Measurements from ENCODE around the gene RASSF1. TPM values are rescaled to one million over a fixed set of nuclear protein-coding genes. Genes with fewer than 3 reads are reported as not detected.

Gene RASSF1
- total and polyA plus RNA-seq, 10 of the 15 experiments (the other 5 are each of a cell fraction or from before 2014, with no cell fraction given) = 4.4 to 59.6 (median 37.2) TPM

DNA sequence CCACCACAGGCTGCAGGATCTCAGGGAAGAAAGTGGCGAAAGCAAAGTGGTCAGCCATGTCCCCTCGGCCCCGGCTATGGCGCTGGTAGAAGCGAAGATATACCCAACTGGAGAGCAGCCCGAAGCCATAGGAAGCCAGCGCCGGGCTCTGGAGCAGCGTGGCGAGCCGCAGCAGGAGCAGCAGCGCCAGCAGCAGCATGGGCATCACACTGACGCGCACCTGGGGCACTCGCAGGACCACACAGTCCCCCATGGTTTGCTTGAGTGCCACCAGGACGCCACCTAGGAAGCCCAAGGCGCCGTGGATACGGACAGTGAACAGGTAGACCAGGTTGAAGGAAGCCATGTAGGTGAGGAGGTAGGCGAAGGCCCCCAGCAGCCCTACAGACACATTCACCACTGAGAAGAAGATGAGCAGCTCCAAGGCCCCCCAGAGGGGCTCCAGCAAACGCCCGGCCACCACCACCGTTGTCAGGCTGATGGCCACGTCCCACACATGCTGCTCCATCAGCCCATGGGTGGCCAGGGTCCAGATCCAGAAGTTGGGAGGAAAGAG is 17.8 kb upstream of the RASSF1 start:
- peaks cover 18% of the 10 kb centered on the region for H3K4me1 ChIP-seq (ENCODE audit: control insufficient read depth, insufficient read depth, low read length)
- DNase-seq (ENCODE audit: low read depth, low spot score) (no peak), FAIRE-seq (no peak), ATAC-seq (no peak)
- peaks cover 6 to 21% of the 10 kb centered on the region in 2 experiments; a peak in 2 of 4 replicates for H3K36me3 ChIP-seq (ENCODE audit: control insufficient read depth in 2 of 2, insufficient read depth in 2 of 2, low read length in 1 of 2)
- no peaks in the 10 kb centered on the region for H3K9me3 ChIP-seq (replicated peaks; ENCODE audit: control insufficient read depth, insufficient read depth, low read length)
- peak overlapping the region; percentile 85 for H3K9ac ChIP-seq (ENCODE audit: control insufficient read depth, insufficient read depth, low read length)
- ChIA-PET RAD21 (ENCODE audit: unreplicated experiment) (no interaction called here), CTCF (interaction anchor here (2.9 kb wide), 1 partner anchor 10 kb away, joined by 22 read pairs; no protein-coding TSS in a partner anchor), POLR2A (interaction anchor here (2.5 kb wide), 1 partner anchor 21 kb away, joined by 8 read pairs; no protein-coding TSS in a partner anchor), SMC1A (ENCODE audit: uncharacterized antibody, unreplicated experiment) (no interaction called here)
- in situ Hi-C loops (cut with MboI) = loop anchor here (10.0 kb wide), 1 partner anchor 1026 kb away; the partner anchor contains the start of gene MANF
- peak overlapping the region; percentile 97 for H3K4me2 ChIP-seq (ENCODE audit: control insufficient read depth, insufficient read depth)
- H3K27me3 ChIP-seq (replicated peaks in 1 of 2; ENCODE audit: control insufficient read depth in 2 of 2, insufficient read depth in 2 of 2, low read length in 1 of 2) = no peaks in the 10 kb centered on the region
- H3K79me2 ChIP-seq (ENCODE audit: control insufficient read depth, insufficient read depth, low read length) = peaks cover 33% of the 10 kb centered on the region
- 51% methylated on average over 24 of the region's 24 CpGs for WGBS (ENCODE audit: insufficient coverage, insufficient replicate concordance, low lambda C conversion rate, missing lambda C conversion rate)
- H3K27ac ChIP-seq (ENCODE audit: control insufficient read depth, insufficient read depth) = peak overlapping the region; percentile 63
- H3K4me3 ChIP-seq = peak overlapping the region; percentile 78
- H4K20me1 ChIP-seq (ENCODE audit: control insufficient read depth, insufficient read depth) = peaks cover 2% of the 10 kb centered on the region; the same call in 1 of the 2 replicates
- intact Hi-C loops (cut with micrococcal nuclease; ENCODE audit: unreplicated experiment) = no loop called here
- no peak overlapping the region for H2AFZ ChIP-seq (ENCODE audit: control insufficient read depth, low read depth, low read length)
- TF ChIP-seq HDGF (IDR thresholded peaks at IDR 0.05) = no peak
- no peak for TF ChIP-seq IRF4 (IDR thresholded peaks at IDR 0.05; ENCODE audit: low read depth, low read length)
- BruUV-seq (replicated peaks) = no TSS peak

DNA sequence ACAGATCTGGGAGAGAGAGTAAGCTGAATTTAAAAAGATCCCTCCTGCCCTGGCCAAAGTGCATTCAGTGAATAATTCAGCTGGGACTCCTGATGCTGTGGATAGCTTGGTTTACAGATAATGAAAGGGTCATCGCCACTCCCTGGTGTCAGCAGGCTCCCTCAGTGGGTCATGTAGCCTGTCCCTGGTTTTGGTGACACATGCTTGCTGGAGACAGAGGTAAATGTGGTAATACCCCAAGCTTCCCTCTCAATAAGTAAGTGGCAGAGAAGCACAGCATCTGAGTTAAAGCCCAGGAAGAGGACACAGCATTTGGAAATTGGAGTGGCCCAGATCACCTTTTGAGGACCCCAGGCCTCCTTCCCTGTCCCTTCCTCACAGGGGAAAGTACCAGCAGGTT is 16.8 kb upstream of the RASSF1 start:
- peaks cover 33% of the 10 kb centered on the region for H3K79me2 ChIP-seq (ENCODE audit: control insufficient read depth, insufficient read depth, low read length)
- H2AFZ ChIP-seq (ENCODE audit: control insufficient read depth, low read depth, low read length) = no peak overlapping the region
- in situ Hi-C loops (cut with MboI) (loop anchor here (10.0 kb wide), 1 partner anchor 1027 kb away; the partner anchor contains the start of gene MANF), intact Hi-C loops (cut with micrococcal nuclease; ENCODE audit: unreplicated experiment) (no loop called here)
- no peak for DNase-seq (ENCODE audit: low read depth, low spot score)
- peaks cover 18% of the 10 kb centered on the region for H3K4me1 ChIP-seq (ENCODE audit: control insufficient read depth, insufficient read depth, low read length)
- RAD21 ChIA-PET (ENCODE audit: unreplicated experiment) = interaction anchor here (1.9 kb wide), 1 partner anchor 21 kb away, joined by 6 read pairs; no protein-coding TSS in a partner anchor
- 94% methylated on average over 1 of the region's 1 CpG for WGBS (ENCODE audit: insufficient coverage, insufficient replicate concordance, low lambda C conversion rate, missing lambda C conversion rate)
- H3K9ac ChIP-seq (ENCODE audit: control insufficient read depth, insufficient read depth, low read length) = peak overlapping the region; percentile 85
- no peak for FAIRE-seq
- H3K27ac ChIP-seq (ENCODE audit: control insufficient read depth, insufficient read depth) = 0 out of 2 replicates have a peak overlapping the region, but pooled peaks have one; percentile 9
- CTCF ChIA-PET = interaction anchor here (1.3 to 2.9 kb wide), 2 partner anchors 9 to 212 kb away, joined by 4 to 22 read pairs; partner anchors contain the start of gene HEMK1
- no peaks in the 10 kb centered on the region for H3K9me3 ChIP-seq (replicated peaks; ENCODE audit: control insufficient read depth, insufficient read depth, low read length)
- ATAC-seq = no peak
- SMC1A ChIA-PET (ENCODE audit: uncharacterized antibody, unreplicated experiment) = interaction anchor here (1.4 to 1.7 kb wide), 2 partner anchors 10 to 20 kb away, joined by 8 read pairs; no protein-coding TSS in a partner anchor
- H3K4me2 ChIP-seq (ENCODE audit: control insufficient read depth, insufficient read depth) = peak overlapping the region; percentile 97
- peak overlapping the region; percentile 78 for H3K4me3 ChIP-seq
- no TSS peak for BruUV-seq (replicated peaks)
- H3K36me3 ChIP-seq (ENCODE audit: control insufficient read depth in 2 of 2, insufficient read depth in 2 of 2, low read length in 1 of 2) = peaks cover 8 to 26% of the 10 kb centered on the region in 2 experiments; a peak in 2 of 4 replicates
- H3K27me3 ChIP-seq (replicated peaks in 1 of 2; ENCODE audit: control insufficient read depth in 2 of 2, insufficient read depth in 2 of 2, low read length in 1 of 2) = no peaks in the 10 kb centered on the region
- POLR2A ChIA-PET = interaction anchor here (1.6 to 2.5 kb wide), 2 partner anchors 17 to 20 kb away, joined by 3 to 8 read pairs; partner anchors contain the start of gene RASSF1
- peaks cover 2% of the 10 kb centered on the region; the same call in 1 of the 2 replicates for H4K20me1 ChIP-seq (ENCODE audit: control insufficient read depth, insufficient read depth)
- no peak for TF ChIP-seq HDGF (IDR thresholded peaks at IDR 0.05)
- TF ChIP-seq, protein P1, sequence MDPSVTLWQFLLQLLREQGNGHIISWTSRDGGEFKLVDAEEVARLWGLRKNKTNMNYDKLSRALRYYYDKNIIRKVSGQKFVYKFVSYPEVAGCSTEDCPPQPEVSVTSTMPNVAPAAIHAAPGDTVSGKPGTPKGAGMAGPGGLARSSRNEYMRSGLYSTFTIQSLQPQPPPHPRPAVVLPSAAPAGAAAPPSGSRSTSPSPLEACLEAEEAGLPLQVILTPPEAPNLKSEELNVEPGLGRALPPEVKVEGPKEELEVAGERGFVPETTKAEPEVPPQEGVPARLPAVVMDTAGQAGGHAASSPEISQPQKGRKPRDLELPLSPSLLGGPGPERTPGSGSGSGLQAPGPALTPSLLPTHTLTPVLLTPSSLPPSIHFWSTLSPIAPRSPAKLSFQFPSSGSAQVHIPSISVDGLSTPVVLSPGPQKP (IDR thresholded peaks at IDR 0.05; ENCODE audit: low read depth, low read length) = no peak
- TF ChIP-seq, protein P2, sequence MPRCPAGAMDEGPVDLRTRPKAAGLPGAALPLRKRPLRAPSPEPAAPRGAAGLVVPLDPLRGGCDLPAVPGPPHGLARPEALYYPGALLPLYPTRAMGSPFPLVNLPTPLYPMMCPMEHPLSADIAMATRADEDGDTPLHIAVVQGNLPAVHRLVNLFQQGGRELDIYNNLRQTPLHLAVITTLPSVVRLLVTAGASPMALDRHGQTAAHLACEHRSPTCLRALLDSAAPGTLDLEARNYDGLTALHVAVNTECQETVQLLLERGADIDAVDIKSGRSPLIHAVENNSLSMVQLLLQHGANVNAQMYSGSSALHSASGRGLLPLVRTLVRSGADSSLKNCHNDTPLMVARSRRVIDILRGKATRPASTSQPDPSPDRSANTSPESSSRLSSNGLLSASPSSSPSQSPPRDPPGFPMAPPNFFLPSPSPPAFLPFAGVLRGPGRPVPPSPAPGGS (IDR thresholded peaks at IDR 0.05; ENCODE audit: borderline replicate concordance, insufficient read depth, low read depth, low read length, poor library complexity, severe bottlenecking) = no peak
- TF ChIP-seq ZSCAN29 (IDR thresholded peaks at IDR 0.05) = no peak
- no peak for TF ChIP-seq CHD1 (IDR thresholded peaks at IDR 0.05; ENCODE audit: low read depth, low read length)
- TF ChIP-seq, protein P3, sequence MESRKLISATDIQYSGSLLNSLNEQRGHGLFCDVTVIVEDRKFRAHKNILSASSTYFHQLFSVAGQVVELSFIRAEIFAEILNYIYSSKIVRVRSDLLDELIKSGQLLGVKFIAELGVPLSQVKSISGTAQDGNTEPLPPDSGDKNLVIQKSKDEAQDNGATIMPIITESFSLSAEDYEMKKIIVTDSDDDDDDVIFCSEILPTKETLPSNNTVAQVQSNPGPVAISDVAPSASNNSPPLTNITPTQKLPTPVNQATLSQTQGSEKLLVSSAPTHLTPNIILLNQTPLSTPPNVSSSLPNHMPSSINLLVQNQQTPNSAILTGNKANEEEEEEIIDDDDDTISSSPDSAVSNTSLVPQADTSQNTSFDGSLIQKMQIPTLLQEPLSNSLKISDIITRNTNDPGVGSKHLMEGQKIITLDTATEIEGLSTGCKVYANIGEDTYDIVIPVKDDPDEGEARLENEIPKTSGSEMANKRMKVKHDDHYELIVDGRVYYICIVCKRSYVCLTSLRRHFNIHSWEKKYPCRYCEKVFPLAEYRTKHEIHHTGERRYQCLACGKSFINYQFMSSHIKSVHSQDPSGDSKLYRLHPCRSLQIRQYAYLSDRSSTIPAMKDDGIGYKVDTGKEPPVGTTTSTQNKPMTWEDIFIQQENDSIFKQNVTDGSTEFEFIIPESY (IDR thresholded peaks at IDR 0.05) = no peak
- TF ChIP-seq, protein P4, sequence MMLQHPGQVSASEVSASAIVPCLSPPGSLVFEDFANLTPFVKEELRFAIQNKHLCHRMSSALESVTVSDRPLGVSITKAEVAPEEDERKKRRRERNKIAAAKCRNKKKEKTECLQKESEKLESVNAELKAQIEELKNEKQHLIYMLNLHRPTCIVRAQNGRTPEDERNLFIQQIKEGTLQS (IDR thresholded peaks at IDR 0.05; ENCODE audit: borderline replicate concordance, extremely low read depth, low read depth, low read length) = no peak
- TF ChIP-seq SIX5 (IDR thresholded peaks at IDR 0.05; ENCODE audit: low read depth, low read length, severe bottlenecking) = no peak
- TF ChIP-seq TCF7 (IDR thresholded peaks at IDR 0.05; ENCODE audit: borderline replicate concordance) = no peak

Measured in GM12878 (cell line).